A549 (cell line): Measurements from ENCODE around the gene PMFBP1.

Source experiments
- BCL3 ChIP-seq: fragments of >200 bp; sonication (Bioruptor Twin); formaldehyde crosslinking; IDR thresholded peaks from 3 replicates; pipeline ENCODE4 v1.6.1; 2016
- CHD2 ChIP-seq: fragments of 150-350 bp; IDR thresholded peaks from 2 replicates; pipeline ENCODE4 v1.6.1; 2014; ENCODE audit warnings: low read length; ENCODE audit not compliant: partially characterized antibody
- CTCF ChIP-seq: fragments of >200 bp; sonication (Bioruptor Twin); formaldehyde crosslinking; IDR thresholded peaks from 3 replicates; pipeline ENCODE4 v1.5.1; 2016
- EHMT2 ChIP-seq: fragments of 200-600 bp; sonication (generic); IDR thresholded peaks from 2 replicates; pipeline ENCODE4 v1.6.1; 2016; ENCODE audit warnings: antibody characterized with exemption, low read depth, mild to moderate bottlenecking, moderate library complexity
- EP300 ChIP-seq, 2 experiments: fragments of >200 bp; sonication (Bioruptor Twin); formaldehyde crosslinking; IDR thresholded peaks; 2 replicates in 1 of 2; 3 replicates in 1 of 2; pipeline ENCODE4 v1.6.1; 2016 to 2017
- ESRRA ChIP-seq: fragments of 150-350 bp; IDR thresholded peaks from 2 replicates; pipeline ENCODE4 v1.6.1; 2014; ENCODE audit warnings: mild to moderate bottlenecking, low read length, borderline replicate concordance
- GATA3 ChIP-seq: IDR thresholded peaks from 2 replicates; pipeline ENCODE4 v1.6.1; 2012; ENCODE audit warnings: borderline replicate concordance
- NR3C1 ChIP-seq: fragments of >200 bp; sonication (Bioruptor Twin); formaldehyde crosslinking; IDR thresholded peaks from 3 replicates; pipeline ENCODE4 v1.6.1; 2017
- POLR2A ChIP-seq: IDR thresholded peaks from 2 replicates; pipeline ENCODE4 v1.6.1; 2012; ENCODE audit warnings: mild to moderate bottlenecking, low read length
- TF ChIP-seq, protein P1 (sequence below): IDR thresholded peaks from 2 replicates; pipeline ENCODE4 v1.6.1; 2012

DNA sequence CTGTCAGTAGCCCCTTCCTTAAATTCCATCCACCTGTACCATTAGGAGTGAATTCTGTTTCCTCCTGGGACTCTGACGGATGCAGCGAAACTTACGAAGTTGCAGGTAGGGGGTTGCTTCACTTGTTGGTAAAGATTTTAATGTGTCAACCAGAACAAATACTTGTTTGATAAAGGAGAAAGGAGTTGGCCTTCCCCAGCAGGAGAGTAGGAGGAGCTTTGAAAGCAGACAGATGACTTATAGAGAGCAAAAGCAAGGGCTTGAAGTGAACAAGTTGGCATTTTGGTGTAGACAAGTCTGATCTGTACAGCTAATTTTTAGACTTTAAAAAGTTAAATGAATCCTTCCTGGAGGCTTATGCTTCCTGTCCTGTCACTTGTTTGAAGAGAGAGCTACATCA, 38.1 kb upstream of the PMFBP1 start:
- TF ChIP-seq EP300 (IDR thresholded peaks at IDR 0.05) = no peak
- TF ChIP-seq, protein P1, sequence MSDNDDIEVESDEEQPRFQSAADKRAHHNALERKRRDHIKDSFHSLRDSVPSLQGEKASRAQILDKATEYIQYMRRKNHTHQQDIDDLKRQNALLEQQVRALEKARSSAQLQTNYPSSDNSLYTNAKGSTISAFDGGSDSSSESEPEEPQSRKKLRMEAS = no peak
- no peak for TF ChIP-seq CHD2
- TF ChIP-seq CTCF = no peak
- no peak for TF ChIP-seq POLR2A
- TF ChIP-seq ESRRA = no peak
- TF ChIP-seq GATA3 = no peak
- TF ChIP-seq NR3C1 = no peak
- no peak for TF ChIP-seq EHMT2
- TF ChIP-seq BCL3 = no peak
